ENCODE results near the gene TAGLN. TPM values are rescaled to one million over a fixed set of nuclear protein-coding genes. Genes with fewer than 3 reads are reported as not detected.

TAGLN gene
- 3.4 and 9.8 TPM in 2 replicates for total RNA-seq

GRCh38 chr11:117199053-117199915 is at the start of gene TAGLN:
Gene TAGLN, plus strand, starts transcription at chr11:117199370. Its CDS starts 3,644 bp downstream, at chr11:117203014.

GRCh38 chr11:117178210-117179034 is 20.7 kb upstream of the TAGLN start, which contains the start of gene SIDT2:
Gene SIDT2, plus strand, starts transcription at chr11:117178743. Its CDS starts 521 bp downstream, at chr11:117179264.

DNA sequence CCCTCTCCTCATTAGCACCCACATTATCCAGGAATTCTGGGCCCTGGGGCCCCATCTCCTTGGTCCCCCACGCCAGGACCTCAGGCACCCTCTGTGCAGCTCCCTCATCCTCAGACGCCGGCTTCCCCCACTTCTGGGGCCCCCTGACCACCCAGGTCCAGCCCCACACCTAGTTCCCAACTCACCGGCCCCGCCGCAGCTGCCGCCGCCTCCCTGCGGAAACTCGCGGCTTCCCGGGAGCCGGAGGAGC is 32.6 kb downstream of the TAGLN start, which contains the start of gene PCSK7:
TSS of gene PCSK7 (minus strand) at position 232 of the 250 bp plus-strand sequence. CDS start 2,229 bp downstream, outside the sequence.

GRCh38 chr11:117232092-117232878 is 33.1 kb downstream of the TAGLN start, which contains the start of gene RNF214:
Gene RNF214, plus strand, starts transcription at chr11:117232671. Its CDS starts 1,602 bp downstream, at chr11:117234273.

Other genes with a start within 250 kb of the TAGLN start
- gene SIK3, start 100.9 kb upstream of the TAGLN start, total RNA-seq = 10.4 and 10.8 TPM in 2 replicates
- 210 and 214 TPM in 2 replicates for gene PAFAH1B2, start 55.1 kb upstream of the TAGLN start, total RNA-seq
- 10.7 and 11.3 TPM in 2 replicates for gene SIDT2, start 20.6 kb upstream of the TAGLN start, total RNA-seq
- gene PCSK7, start 32.7 kb downstream of the TAGLN start, total RNA-seq = 29.5 and 30.8 TPM in 2 replicates
- 6.4 and 8.9 TPM in 2 replicates for gene RNF214, start 33.3 kb downstream of the TAGLN start, total RNA-seq
- gene BACE1-AS, start 92.0 kb downstream of the TAGLN start, total RNA-seq = 1.7 and 2.1 TPM in 2 replicates
- 7.0 and 8.1 TPM in 2 replicates for gene BACE1, start 116.9 kb downstream of the TAGLN start, total RNA-seq
- gene CEP164, start 128.5 kb downstream of the TAGLN start, total RNA-seq = 13.8 and 21.2 TPM in 2 replicates